OCI-LY3 (cell line): ENCODE results near the gene MAL.

Source experiments
- H2AFZ ChIP-seq: fragments of 200-600, 300-600 bp; shearing (Covaris generic); 2 replicates; pipeline ENCODE4 v1.6.0; 2014; ENCODE audit warnings: antibody characterized with exemption, low read depth, low read length
- H3K27ac ChIP-seq: fragments of 200-600, 300-600 bp; sonication (generic); 2 replicates; pipeline ENCODE4 v1.5.1; 2014; ENCODE audit warnings: mild to moderate bottlenecking, low read length, moderate library complexity, mixed read lengths
- H3K27me3 ChIP-seq: fragments of 200-600, 300-600 bp; sonication (generic); 2 replicates; pipeline ENCODE4 v1.6.1; 2014; ENCODE audit warnings: low read depth, low read length, mixed read lengths
- H3K36me3 ChIP-seq: fragments of 200-600, 300-600 bp; sonication (generic); replicated peaks from 2 replicates; pipeline ENCODE3; 2014; ENCODE audit warnings: low read depth, low read length, mixed read lengths
- H3K4me1 ChIP-seq: fragments of 300-600, 200-600 bp; sonication (generic); 2 replicates; pipeline ENCODE4 v1.6.1; 2014; ENCODE audit warnings: low read length, mixed read lengths
- H3K4me2 ChIP-seq: fragments of 200-600, 300-600 bp; sonication (generic); 2 replicates; pipeline ENCODE4 v1.6.1; 2014; ENCODE audit warnings: low read length, mixed read lengths
- H3K4me3 ChIP-seq: fragments of 300-600, 200-600 bp; sonication (generic); 2 replicates; pipeline ENCODE4 v1.5.1; 2014; ENCODE audit warnings: antibody characterized with exemption, mild to moderate bottlenecking, low read length, moderate library complexity
- H3K79me2 ChIP-seq: fragments of 300-600, 200-600 bp; shearing (Covaris generic); 2 replicates; pipeline ENCODE4 v1.6.1; 2014; ENCODE audit warnings: mild to moderate bottlenecking, low read length, mixed read lengths
- H3K9ac ChIP-seq: fragments of 300-600, 200-600 bp; shearing (Covaris generic); 2 replicates; pipeline ENCODE4 v1.6.0; 2014; ENCODE audit warnings: mild to moderate bottlenecking, low read length, moderate library complexity
- H3K9me3 ChIP-seq: fragments of 200-600, 300-600 bp; shearing (Covaris generic); 2 replicates; pipeline ENCODE4 v1.6.1; 2014; ENCODE audit warnings: low read length, mixed read lengths; ENCODE audit not compliant: insufficient read depth
- H4K20me1 ChIP-seq: fragments of 200-600, 300-600 bp; sonication (generic); 2 replicates; pipeline ENCODE4 v1.6.1; 2016; ENCODE audit warnings: low read length, mixed read lengths; ENCODE audit not compliant: insufficient read depth
- CTCF ChIP-seq: fragments of 200-600, 300-600 bp; sonication (generic); IDR thresholded peaks from 2 replicates; pipeline ENCODE4 v1.5.1; 2014; ENCODE audit warnings: antibody characterized with exemption, low read length, low read depth
- EZH2phosphoT487 ChIP-seq: fragments of 200-600 bp; shearing (Covaris generic); IDR thresholded peaks from 2 replicates; pipeline ENCODE4 v1.6.1; 2018; ENCODE audit warnings: antibody characterized with exemption, mixed run types, low read depth

Gene MAL

GRCh38 chr2:95032868-95033603, 7.5 kb downstream of the MAL start:
- 0 out of 2 replicates have a peak, but pooled peaks cover 9% of the 10 kb centered on the region for H3K27me3 ChIP-seq
- peaks cover 5% of the 10 kb centered on the region for H3K4me1 ChIP-seq
- no peak overlapping the region for H3K9ac ChIP-seq
- H2AFZ ChIP-seq = no peak overlapping the region
- H4K20me1 ChIP-seq = no peaks in the 10 kb centered on the region
- no peak overlapping the region for H3K4me3 ChIP-seq
- no peak overlapping the region for H3K4me2 ChIP-seq
- no peaks in the 10 kb centered on the region for H3K79me2 ChIP-seq
- H3K9me3 ChIP-seq = no peaks in the 10 kb centered on the region
- no peaks in the 10 kb centered on the region for H3K36me3 ChIP-seq
- TF ChIP-seq CTCF (no peak), EZH2phosphoT487 (no peak)
- no peak overlapping the region for H3K27ac ChIP-seq

DNA sequence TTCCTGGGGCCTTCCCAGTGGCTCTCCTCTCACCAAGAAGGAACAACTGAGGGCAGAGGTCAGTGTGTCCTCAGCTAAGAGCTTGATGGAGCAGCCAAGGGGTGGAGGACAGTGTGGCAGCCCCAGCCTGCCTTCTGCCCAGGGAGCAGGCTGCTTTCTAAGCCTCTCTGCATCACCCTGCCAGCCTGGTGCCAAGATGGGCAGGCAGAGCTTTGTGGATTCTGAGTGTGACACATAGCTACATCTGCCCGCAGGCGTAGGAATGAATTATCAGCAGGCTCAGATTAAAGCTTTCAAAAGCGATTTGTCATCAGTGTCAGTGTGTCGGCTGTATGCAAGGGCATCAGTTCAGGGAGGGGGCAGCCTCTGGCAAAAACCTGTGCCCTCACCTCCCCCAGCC, 8.7 kb downstream of the MAL start:
- H4K20me1 ChIP-seq = no peaks in the 10 kb centered on the region
- no peaks in the 10 kb centered on the region for H3K79me2 ChIP-seq
- H2AFZ ChIP-seq = no peak overlapping the region
- H3K4me2 ChIP-seq = no peak overlapping the region
- H3K9ac ChIP-seq = no peak overlapping the region
- 0 out of 2 replicates have a peak, but pooled peaks cover 6% of the 10 kb centered on the region for H3K27me3 ChIP-seq
- peaks cover 5% of the 10 kb centered on the region for H3K4me1 ChIP-seq
- H3K9me3 ChIP-seq = no peaks in the 10 kb centered on the region
- H3K27ac ChIP-seq = no peak overlapping the region
- TF ChIP-seq EZH2phosphoT487 (no peak), CTCF (no peak)
- H3K4me3 ChIP-seq = no peak overlapping the region
- no peaks in the 10 kb centered on the region for H3K36me3 ChIP-seq

DNA sequence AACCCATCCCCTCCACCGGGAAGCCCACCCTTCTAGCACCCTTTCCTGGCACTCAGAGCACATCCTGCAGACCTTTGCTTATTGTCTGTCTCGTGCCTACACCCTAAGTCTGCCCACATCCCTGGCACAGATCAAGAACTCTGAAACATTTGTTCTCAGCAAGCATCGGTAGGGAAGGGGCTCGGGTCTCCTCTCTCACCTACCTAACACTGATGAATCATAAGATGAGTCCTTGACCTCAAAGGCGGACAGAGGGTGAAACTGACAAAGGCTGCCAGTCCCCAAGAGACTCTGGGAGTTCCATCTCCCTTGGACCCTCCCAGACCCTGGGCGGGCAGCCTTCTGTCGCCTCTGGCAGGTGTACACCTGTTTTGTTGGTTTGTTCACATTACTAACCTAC, 9.3 kb downstream of the MAL start:
- H4K20me1 ChIP-seq = no peaks in the 10 kb centered on the region
- TF ChIP-seq CTCF (no peak), EZH2phosphoT487 (no peak)

GRCh38 chr2:95036596-95037383, 11.3 kb downstream of the MAL start:
- H3K4me1 ChIP-seq = peaks cover 5% of the 10 kb centered on the region

More for the DNA sequence above, 9.3 kb downstream of the MAL start:
- H2AFZ ChIP-seq = no peak overlapping the region
- no peak overlapping the region for H3K4me3 ChIP-seq
- no peaks in the 10 kb centered on the region for H3K36me3 ChIP-seq
- H3K27me3 ChIP-seq = 0 out of 2 replicates have a peak, but pooled peaks cover 6% of the 10 kb centered on the region
- no peaks in the 10 kb centered on the region for H3K9me3 ChIP-seq
- no peak overlapping the region for H3K27ac ChIP-seq
- H3K4me1 ChIP-seq = peaks cover 5% of the 10 kb centered on the region
- no peaks in the 10 kb centered on the region for H3K79me2 ChIP-seq
- no peak overlapping the region for H3K9ac ChIP-seq
- no peak overlapping the region for H3K4me2 ChIP-seq

More at GRCh38 chr2:95036596-95037383, 11.3 kb downstream of the MAL start:
- Histone ChIP-seq H3K9me3 (no peaks in the 10 kb centered on the region), H3K27me3 (0 out of 2 replicates have a peak, but pooled peaks cover 3% of the 10 kb centered on the region), H3K4me3 (no peak overlapping the region), H2AFZ (no peak overlapping the region), H4K20me1 (no peaks in the 10 kb centered on the region), H3K4me2 (no peak overlapping the region), H3K27ac (no peak overlapping the region), H3K9ac (no peak overlapping the region), H3K79me2 (no peaks in the 10 kb centered on the region), H3K36me3 (no peaks in the 10 kb centered on the region)
- TF ChIP-seq EZH2phosphoT487 = no peak
- no peak for TF ChIP-seq CTCF
